Neural cell (in vitro differentiated cells): ENCODE results near the gene MAML2.

Experiments
- EP300 ChIP-seq: fragments of 450-650 bp; conservative IDR thresholded peaks from 2 replicates; pipeline ENCODE4 v1.6.1; 2014; ENCODE audit warnings: antibody characterized with exemption, mild to moderate bottlenecking, moderate library complexity; ENCODE audit not compliant: poor library complexity, severe bottlenecking
- EZH2 ChIP-seq: fragments of 200-600, 300-800 bp; shearing (Covaris generic), sonication (generic); IDR thresholded peaks from 2 replicates; pipeline ENCODE4 v1.6.1; 2014; ENCODE audit warnings: antibody characterized with exemption, low read length, borderline replicate concordance, mild to moderate bottlenecking; ENCODE audit not compliant: insufficient read depth, poor library complexity, severe bottlenecking
- MXI1 ChIP-seq: fragments of 450-650 bp; conservative IDR thresholded peaks from 2 replicates; pipeline ENCODE4 v1.6.1; 2014; ENCODE audit warnings: antibody characterized with exemption, mild to moderate bottlenecking; ENCODE audit not compliant: poor library complexity, severe bottlenecking
- POLR2AphosphoS5 ChIP-seq: IDR thresholded peaks from 2 replicates; pipeline ENCODE4 v1.6.1; 2012
- RAD21 ChIP-seq: fragments of 450-650 bp; conservative IDR thresholded peaks from 2 replicates; pipeline ENCODE4 v1.6.1; 2014; ENCODE audit warnings: antibody characterized with exemption, mild to moderate bottlenecking, moderate library complexity
- SMC3 ChIP-seq: fragments of 450-650 bp; conservative IDR thresholded peaks from 2 replicates; pipeline ENCODE4 v1.6.1; 2014; ENCODE audit warnings: antibody characterized with exemption, mild to moderate bottlenecking, moderate library complexity; ENCODE audit not compliant: poor library complexity
- TAF1 ChIP-seq: IDR thresholded peaks from 2 replicates; pipeline ENCODE4 v1.6.1; 2012; ENCODE audit warnings: low read depth
- TF ChIP-seq, protein P1 (sequence below): fragments of 450-650 bp; IDR thresholded peaks from 2 replicates; pipeline ENCODE4 v1.5.1; 2014; ENCODE audit warnings: antibody characterized with exemption, mild to moderate bottlenecking, moderate library complexity; ENCODE audit not compliant: poor library complexity, severe bottlenecking
- TF ChIP-seq, protein P2 (sequence below): IDR thresholded peaks from 2 replicates; pipeline ENCODE4 v1.6.1; 2012; ENCODE audit warnings: borderline replicate concordance

DNA sequence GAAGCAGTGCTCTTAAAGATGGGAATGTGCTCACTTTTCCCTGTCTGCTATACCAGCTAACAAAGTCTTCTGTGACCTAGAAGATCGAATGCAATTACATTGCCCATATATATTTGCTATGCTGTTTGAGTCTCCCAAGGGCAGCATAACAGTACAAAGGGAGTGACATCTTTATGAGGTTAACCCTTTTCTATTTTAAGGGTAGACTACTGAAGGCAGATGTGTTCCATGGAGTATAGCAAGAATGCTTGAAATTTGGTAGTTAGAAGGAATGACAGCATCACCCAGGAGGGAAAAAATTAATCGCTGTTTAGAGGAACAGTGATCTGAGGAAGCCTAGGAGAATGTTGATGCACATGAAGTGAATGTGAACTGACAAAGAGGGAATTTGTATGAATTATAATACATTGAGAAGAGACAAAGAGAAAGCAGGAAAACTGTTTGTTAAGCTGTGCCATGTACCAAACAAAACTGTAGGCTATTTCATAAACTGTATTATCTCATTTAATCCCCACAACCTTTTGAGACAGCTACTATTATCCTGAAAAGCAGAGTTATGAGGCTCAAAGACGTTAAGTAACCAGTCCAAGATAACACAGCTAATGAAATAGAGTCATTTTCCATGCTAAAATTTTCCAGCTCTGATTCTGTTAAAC lies 13.0 kb downstream of the MAML2 start:
- TF ChIP-seq, protein P1, sequence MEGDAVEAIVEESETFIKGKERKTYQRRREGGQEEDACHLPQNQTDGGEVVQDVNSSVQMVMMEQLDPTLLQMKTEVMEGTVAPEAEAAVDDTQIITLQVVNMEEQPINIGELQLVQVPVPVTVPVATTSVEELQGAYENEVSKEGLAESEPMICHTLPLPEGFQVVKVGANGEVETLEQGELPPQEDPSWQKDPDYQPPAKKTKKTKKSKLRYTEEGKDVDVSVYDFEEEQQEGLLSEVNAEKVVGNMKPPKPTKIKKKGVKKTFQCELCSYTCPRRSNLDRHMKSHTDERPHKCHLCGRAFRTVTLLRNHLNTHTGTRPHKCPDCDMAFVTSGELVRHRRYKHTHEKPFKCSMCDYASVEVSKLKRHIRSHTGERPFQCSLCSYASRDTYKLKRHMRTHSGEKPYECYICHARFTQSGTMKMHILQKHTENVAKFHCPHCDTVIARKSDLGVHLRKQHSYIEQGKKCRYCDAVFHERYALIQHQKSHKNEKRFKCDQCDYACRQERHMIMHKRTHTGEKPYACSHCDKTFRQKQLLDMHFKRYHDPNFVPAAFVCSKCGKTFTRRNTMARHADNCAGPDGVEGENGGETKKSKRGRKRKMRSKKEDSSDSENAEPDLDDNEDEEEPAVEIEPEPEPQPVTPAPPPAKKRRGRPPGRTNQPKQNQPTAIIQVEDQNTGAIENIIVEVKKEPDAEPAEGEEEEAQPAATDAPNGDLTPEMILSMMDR = no peak
- TF ChIP-seq POLR2AphosphoS5 (peak; percentile 33), SMC3 (no peak), TAF1 (no peak), EP300 (peak; percentile 69), EZH2 (no peak), MXI1 (no peak), RAD21 (no peak)
- TF ChIP-seq, protein P2, sequence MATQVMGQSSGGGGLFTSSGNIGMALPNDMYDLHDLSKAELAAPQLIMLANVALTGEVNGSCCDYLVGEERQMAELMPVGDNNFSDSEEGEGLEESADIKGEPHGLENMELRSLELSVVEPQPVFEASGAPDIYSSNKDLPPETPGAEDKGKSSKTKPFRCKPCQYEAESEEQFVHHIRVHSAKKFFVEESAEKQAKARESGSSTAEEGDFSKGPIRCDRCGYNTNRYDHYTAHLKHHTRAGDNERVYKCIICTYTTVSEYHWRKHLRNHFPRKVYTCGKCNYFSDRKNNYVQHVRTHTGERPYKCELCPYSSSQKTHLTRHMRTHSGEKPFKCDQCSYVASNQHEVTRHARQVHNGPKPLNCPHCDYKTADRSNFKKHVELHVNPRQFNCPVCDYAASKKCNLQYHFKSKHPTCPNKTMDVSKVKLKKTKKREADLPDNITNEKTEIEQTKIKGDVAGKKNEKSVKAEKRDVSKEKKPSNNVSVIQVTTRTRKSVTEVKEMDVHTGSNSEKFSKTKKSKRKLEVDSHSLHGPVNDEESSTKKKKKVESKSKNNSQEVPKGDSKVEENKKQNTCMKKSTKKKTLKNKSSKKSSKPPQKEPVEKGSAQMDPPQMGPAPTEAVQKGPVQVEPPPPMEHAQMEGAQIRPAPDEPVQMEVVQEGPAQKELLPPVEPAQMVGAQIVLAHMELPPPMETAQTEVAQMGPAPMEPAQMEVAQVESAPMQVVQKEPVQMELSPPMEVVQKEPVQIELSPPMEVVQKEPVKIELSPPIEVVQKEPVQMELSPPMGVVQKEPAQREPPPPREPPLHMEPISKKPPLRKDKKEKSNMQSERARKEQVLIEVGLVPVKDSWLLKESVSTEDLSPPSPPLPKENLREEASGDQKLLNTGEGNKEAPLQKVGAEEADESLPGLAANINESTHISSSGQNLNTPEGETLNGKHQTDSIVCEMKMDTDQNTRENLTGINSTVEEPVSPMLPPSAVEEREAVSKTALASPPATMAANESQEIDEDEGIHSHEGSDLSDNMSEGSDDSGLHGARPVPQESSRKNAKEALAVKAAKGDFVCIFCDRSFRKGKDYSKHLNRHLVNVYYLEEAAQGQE = peak; percentile 62
